ENCODE data around the gene KRT71.

- no peak for TF ChIP-seq CTCF (conservative IDR thresholded peaks at IDR 0.05; ENCODE audit: low read length)
- no peak for TF ChIP-seq EZH2phosphoT487 (IDR thresholded peaks at IDR 0.05; ENCODE audit: borderline replicate concordance)
Measured at GRCh38 chr12:52564582-52564981, 11.6 kb upstream of the KRT71 start.

All from Loucy (cell line).